Effector memory CD4-positive, alpha-beta T cell (primary cell): ENCODE results near the gene KCNV2.

Experiments
- DNase-seq, 3 donors: peaks; one replicate each; pipeline ENCODE4 v3.0.0-alpha.2; 2020
- H3K27ac ChIP-seq: 2 replicates; pipeline ENCODE4 v1.7.0; 2013; ENCODE audit warnings: mild to moderate bottlenecking, low read length, moderate library complexity; ENCODE audit not compliant: insufficient read depth, poor library complexity, severe bottlenecking
- H3K27me3 ChIP-seq: replicated peaks from 2 replicates; pipeline ENCODE4 v1.7.0; 2013; ENCODE audit warnings: mild to moderate bottlenecking, low read length; ENCODE audit not compliant: insufficient read depth, control insufficient read depth, poor library complexity, severe bottlenecking
- H3K36me3 ChIP-seq: 2 replicates; pipeline ENCODE4 v1.7.0; 2013; ENCODE audit warnings: mild to moderate bottlenecking, low read length, moderate library complexity; ENCODE audit not compliant: control insufficient read depth, insufficient read depth
- H3K4me1 ChIP-seq: 2 replicates; pipeline ENCODE4 v1.7.0; 2013; ENCODE audit warnings: low read length, mild to moderate bottlenecking; ENCODE audit not compliant: control insufficient read depth, insufficient read depth, poor library complexity, severe bottlenecking
- H3K4me3 ChIP-seq: 2 replicates; pipeline ENCODE4 v1.7.0; 2013; ENCODE audit warnings: low read length, low read depth, mild to moderate bottlenecking; ENCODE audit not compliant: insufficient read depth, poor library complexity, severe bottlenecking
- H3K9me3 ChIP-seq: 2 replicates; pipeline ENCODE4 v1.7.0; 2013; ENCODE audit warnings: mild to moderate bottlenecking, low read length, moderate library complexity; ENCODE audit not compliant: control insufficient read depth

KCNV2 gene

GRCh38 chr9:2771087-2771486, 53.8 kb downstream of the KCNV2 start:
- Histone ChIP-seq H3K27ac (no peak overlapping the region), H3K36me3 (peaks cover 40% of the 10 kb centered on the region), H3K4me1 (no peaks in the 10 kb centered on the region), H3K9me3 (no peaks in the 10 kb centered on the region), H3K27me3 (no peaks in the 10 kb centered on the region), H3K4me3 (no peak overlapping the region)
- DNase-seq = no peak

DNA sequence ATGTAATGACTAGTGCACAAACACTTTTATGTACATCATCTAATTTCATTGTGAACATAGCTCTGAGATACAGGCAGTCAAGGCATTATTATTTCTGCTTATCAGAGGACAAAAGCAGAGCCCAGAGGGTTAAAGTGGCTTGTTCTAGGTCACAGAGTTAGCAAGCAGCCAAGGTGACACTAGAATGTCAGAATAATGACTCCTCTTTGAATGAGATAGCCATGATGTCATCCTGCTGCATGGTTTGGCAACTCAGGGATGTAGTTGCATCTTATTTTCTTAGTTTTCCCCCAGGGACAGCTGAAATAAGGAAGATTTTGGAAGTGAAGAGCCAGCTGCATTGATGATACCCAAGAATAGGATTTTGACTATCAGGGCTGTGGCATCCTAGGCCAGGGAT, 54.4 kb downstream of the KCNV2 start:
- Histone ChIP-seq H3K36me3 (peaks cover 41% of the 10 kb centered on the region), H3K27me3 (no peaks in the 10 kb centered on the region), H3K27ac (no peak overlapping the region), H3K9me3 (no peaks in the 10 kb centered on the region), H3K4me3 (no peak overlapping the region), H3K4me1 (no peaks in the 10 kb centered on the region)
- no peak for DNase-seq

DNA sequence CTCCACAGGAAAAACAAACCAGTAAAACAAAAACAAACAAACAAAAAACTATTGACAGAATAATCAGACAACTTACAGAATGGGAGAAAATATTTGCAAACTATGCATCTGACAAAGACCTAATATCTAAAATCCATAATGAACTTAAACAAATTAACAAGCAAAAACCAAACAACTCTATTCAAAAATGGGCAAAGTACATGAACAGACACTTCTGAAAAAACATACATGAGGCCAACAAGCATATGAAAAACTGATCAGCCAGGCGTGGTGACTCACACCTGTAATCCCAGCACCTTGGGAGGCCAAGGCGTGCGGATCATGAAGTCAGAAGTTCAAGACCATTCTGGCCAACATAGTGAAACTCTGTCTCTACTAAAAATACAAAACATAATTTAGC, 60.1 kb downstream of the KCNV2 start:
- H3K4me3 ChIP-seq = no peak overlapping the region
- H3K9me3 ChIP-seq = no peaks in the 10 kb centered on the region
- H3K27ac ChIP-seq = no peak overlapping the region
- no peak for DNase-seq
- no peaks in the 10 kb centered on the region for H3K27me3 ChIP-seq
- H3K36me3 ChIP-seq = peaks cover 59% of the 10 kb centered on the region
- H3K4me1 ChIP-seq = no peaks in the 10 kb centered on the region

DNA sequence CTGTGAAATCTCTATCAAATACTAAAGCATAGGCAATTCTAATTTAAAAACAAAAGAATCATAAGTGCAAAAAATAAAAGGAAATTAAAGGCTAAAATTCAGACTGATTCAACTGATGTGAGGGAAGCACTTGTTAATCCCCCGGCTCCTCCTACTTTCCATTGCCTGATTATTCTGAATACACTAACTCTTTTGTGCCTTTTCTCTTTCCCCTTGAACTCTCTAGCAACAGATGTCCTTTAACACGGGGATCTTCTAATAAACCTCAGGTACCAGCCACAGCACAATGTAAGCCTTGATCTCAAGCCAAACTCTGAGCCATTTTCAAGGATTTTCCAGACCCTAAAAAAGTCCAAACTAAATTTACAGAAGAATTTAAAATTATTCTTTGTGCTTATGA, 61.5 kb downstream of the KCNV2 start:
- Histone ChIP-seq H3K36me3 (peaks cover 48% of the 10 kb centered on the region), H3K27ac (no peak overlapping the region), H3K27me3 (no peaks in the 10 kb centered on the region), H3K4me3 (no peak overlapping the region), H3K9me3 (no peaks in the 10 kb centered on the region), H3K4me1 (no peaks in the 10 kb centered on the region)
- DNase-seq = no peak
